Measurements from ENCODE around the gene CXCL6. TPM values are rescaled to one million over a fixed set of nuclear protein-coding genes. Genes with fewer than 3 reads are reported as not detected.

CXCL6 gene
- total and polyA plus RNA-seq, 5 donors, result 0.20 to 0.92 (median 0.38) TPM; not detected in 1

GRCh38 chr4:73842696-73843095 lies 6.2 kb downstream of the CXCL6 start:
- Histone ChIP-seq H3K4me3 (ENCODE audit: low read length) (no peak overlapping the region), H3K27me3 (ENCODE audit: control insufficient read depth, insufficient read depth) (no peaks in the 10 kb centered on the region), H3K27ac (ENCODE audit: low read length) (no peak overlapping the region), H3K9me3 (ENCODE audit: control insufficient read depth, low read length) (no peaks in the 10 kb centered on the region), H3K4me1 (ENCODE audit: control insufficient read depth, insufficient read depth, low read length) (no peaks in the 10 kb centered on the region)
- no peak for DNase-seq
- intact Hi-C loops (cut with DNase I), result no loop called here
- no peak for ATAC-seq

GRCh38 chr4:73843369-73843768 lies 6.9 kb downstream of the CXCL6 start:
- Histone ChIP-seq H3K27me3 (ENCODE audit: control insufficient read depth, insufficient read depth) (no peaks in the 10 kb centered on the region), H3K4me1 (ENCODE audit: control insufficient read depth, insufficient read depth, low read length) (no peaks in the 10 kb centered on the region), H3K9me3 (ENCODE audit: control insufficient read depth, low read length) (no peaks in the 10 kb centered on the region), H3K27ac (ENCODE audit: low read length) (no peak overlapping the region), H3K4me3 (ENCODE audit: low read length) (no peak overlapping the region)
- DNase-seq (no peak), ATAC-seq (no peak)
- intact Hi-C loops (cut with DNase I), result no loop called here

- Histone ChIP-seq H3K9me3 (ENCODE audit: control insufficient read depth, low read length) (no peaks in the 10 kb centered on the region), H3K27ac (ENCODE audit: low read length) (no peak overlapping the region), H3K27me3 (ENCODE audit: control insufficient read depth, insufficient read depth) (no peaks in the 10 kb centered on the region), H3K4me3 (ENCODE audit: low read length) (no peak overlapping the region), H3K4me1 (ENCODE audit: control insufficient read depth, insufficient read depth, low read length) (no peaks in the 10 kb centered on the region)
- ATAC-seq (no peak), DNase-seq (no peak)
- intact Hi-C loops (cut with DNase I), result no loop called here
- 48% methylated on average over 3 of the region's 3 CpGs for WGBS
These were observed 7.9 kb downstream of the CXCL6 start for GRCh38 chr4:73844345-73844744.

GRCh38 chr4:73844806-73845205 lies 8.3 kb downstream of the CXCL6 start:
- Histone ChIP-seq H3K27me3 (ENCODE audit: control insufficient read depth, insufficient read depth) (no peaks in the 10 kb centered on the region), H3K4me3 (ENCODE audit: low read length) (no peak overlapping the region), H3K9me3 (ENCODE audit: control insufficient read depth, low read length) (no peaks in the 10 kb centered on the region), H3K27ac (ENCODE audit: low read length) (no peak overlapping the region), H3K4me1 (ENCODE audit: control insufficient read depth, insufficient read depth, low read length) (no peaks in the 10 kb centered on the region)
- WGBS, result 50% methylated on average over 2 of the region's 2 CpGs
- ATAC-seq, result no peak
- no peak for DNase-seq
- intact Hi-C loops (cut with DNase I), result no loop called here

- ATAC-seq, result peak in 1 of 2 donors; percentile 25
- Histone ChIP-seq H3K4me3 (ENCODE audit: low read length) (no peak overlapping the region), H3K27ac (ENCODE audit: low read length) (no peak overlapping the region), H3K9me3 (ENCODE audit: control insufficient read depth, low read length) (no peaks in the 10 kb centered on the region), H3K27me3 (ENCODE audit: control insufficient read depth, insufficient read depth) (no peaks in the 10 kb centered on the region), H3K4me1 (ENCODE audit: control insufficient read depth, insufficient read depth, low read length) (no peaks in the 10 kb centered on the region)
- intact Hi-C loops (cut with DNase I), result no loop called here
- WGBS, result 87% methylated on average over 3 of the region's 3 CpGs
- DNase-seq, result no peak
These were observed 11.2 kb downstream of the CXCL6 start for GRCh38 chr4:73847526-73848182.

GRCh38 chr4:73848183-73848777 lies 11.8 kb downstream of the CXCL6 start:
- H3K27me3 ChIP-seq (ENCODE audit: control insufficient read depth, insufficient read depth), result no peaks in the 10 kb centered on the region
- WGBS, result 85% methylated on average over 1 of the region's 1 CpG
- no peak for DNase-seq
- H3K27ac ChIP-seq (ENCODE audit: low read length), result no peak overlapping the region
- intact Hi-C loops (cut with DNase I), result no loop called here
- ATAC-seq, result no peak
- H3K4me3 ChIP-seq (ENCODE audit: low read length), result no peak overlapping the region
- H3K9me3 ChIP-seq (ENCODE audit: control insufficient read depth, low read length), result no peaks in the 10 kb centered on the region
- H3K4me1 ChIP-seq (ENCODE audit: control insufficient read depth, insufficient read depth, low read length), result peaks cover 3% of the 10 kb centered on the region

- 85% methylated on average over 4 of the region's 4 CpGs for WGBS
- DNase-seq (no peak), ATAC-seq (no peak)
- Histone ChIP-seq H3K9me3 (ENCODE audit: control insufficient read depth, low read length) (no peaks in the 10 kb centered on the region), H3K4me1 (ENCODE audit: control insufficient read depth, insufficient read depth, low read length) (peaks cover 3% of the 10 kb centered on the region), H3K4me3 (ENCODE audit: low read length) (no peak overlapping the region), H3K27me3 (ENCODE audit: control insufficient read depth, insufficient read depth) (no peaks in the 10 kb centered on the region), H3K27ac (ENCODE audit: low read length) (no peak overlapping the region)
- intact Hi-C loops (cut with DNase I), result no loop called here
These were observed 13.9 kb downstream of the CXCL6 start for GRCh38 chr4:73850261-73850970.

GRCh38 chr4:73851293-73851692 lies 14.8 kb downstream of the CXCL6 start:
- peaks cover 3% of the 10 kb centered on the region for H3K4me1 ChIP-seq (ENCODE audit: control insufficient read depth, insufficient read depth, low read length)
- intact Hi-C loops (cut with DNase I), result no loop called here
- no peaks in the 10 kb centered on the region for H3K9me3 ChIP-seq (ENCODE audit: control insufficient read depth, low read length)
- no peaks in the 10 kb centered on the region for H3K27me3 ChIP-seq (ENCODE audit: control insufficient read depth, insufficient read depth)
- DNase-seq (no peak), ATAC-seq (no peak)
- 66% methylated on average over 1 of the region's 1 CpG for WGBS
- no peak overlapping the region for H3K4me3 ChIP-seq (ENCODE audit: low read length)
- H3K27ac ChIP-seq (ENCODE audit: low read length), result no peak overlapping the region

- H3K4me1 ChIP-seq (ENCODE audit: control insufficient read depth, insufficient read depth, low read length), result peaks cover 3% of the 10 kb centered on the region
- no peaks in the 10 kb centered on the region for H3K27me3 ChIP-seq (ENCODE audit: control insufficient read depth, insufficient read depth)
- intact Hi-C loops (cut with DNase I), result no loop called here
- no peak overlapping the region for H3K27ac ChIP-seq (ENCODE audit: low read length)
- DNase-seq (no peak), ATAC-seq (no peak)
- H3K9me3 ChIP-seq (ENCODE audit: control insufficient read depth, low read length), result no peaks in the 10 kb centered on the region
- H3K4me3 ChIP-seq (ENCODE audit: low read length), result no peak overlapping the region
These were observed 16.3 kb downstream of the CXCL6 start for GRCh38 chr4:73852771-73853170.

- Histone ChIP-seq H3K27ac (ENCODE audit: low read length) (no peak within 1 kb of the TSS), H3K4me1 (ENCODE audit: control insufficient read depth, insufficient read depth, low read length) (peaks cover 3% of the 10 kb centered on the region), H3K9me3 (ENCODE audit: control insufficient read depth, low read length) (no peaks in the 10 kb centered on the region), H3K27me3 (ENCODE audit: control insufficient read depth, insufficient read depth) (no peaks in the 10 kb centered on the region), H3K4me3 (ENCODE audit: low read length) (no peak within 1 kb of the TSS)
- DNase-seq, result peak; percentile 38 to 75 (median 74)
- peak; percentile 47 to 48 for ATAC-seq
- intact Hi-C loops (cut with DNase I), result no loop called here
- 21% methylated on average over 22 of the region's 22 CpGs for WGBS
These were observed 16.8 kb downstream of the CXCL6 start, which contains the start of gene PF4V1 for GRCh38 chr4:73853246-73853704. Gene PF4V1 (plus strand): TSS chr4:73853296. CDS start chr4:73853363, 67 bp downstream.

GRCh38 chr4:73853718-73854473 lies 17.4 kb downstream of the CXCL6 start:
- H3K27ac ChIP-seq (ENCODE audit: low read length), result no peak overlapping the region
- intact Hi-C loops (cut with DNase I), result no loop called here
- ATAC-seq (peak in 1 of 2 donors; percentile 24), DNase-seq (no peak)
- 37% methylated on average over 8 of the region's 8 CpGs for WGBS
- H3K4me3 ChIP-seq (ENCODE audit: low read length), result no peak overlapping the region
- H3K9me3 ChIP-seq (ENCODE audit: control insufficient read depth, low read length), result no peaks in the 10 kb centered on the region
- peaks cover 3% of the 10 kb centered on the region for H3K4me1 ChIP-seq (ENCODE audit: control insufficient read depth, insufficient read depth, low read length)
- H3K27me3 ChIP-seq (ENCODE audit: control insufficient read depth, insufficient read depth), result no peaks in the 10 kb centered on the region

Data from right cardiac atrium (tissue), 5 donors.